Neural cell (in vitro differentiated cells): ENCODE measurements around the gene SMIM36.

ENCODE experiments used
- EP300 ChIP-seq: fragments of 450-650 bp; conservative IDR thresholded peaks from 2 replicates; pipeline ENCODE4 v1.6.1; 2014; ENCODE audit warnings: antibody characterized with exemption, mild to moderate bottlenecking, moderate library complexity; ENCODE audit not compliant: poor library complexity, severe bottlenecking
- EZH2 ChIP-seq: fragments of 200-600, 300-800 bp; shearing (Covaris generic), sonication (generic); IDR thresholded peaks from 2 replicates; pipeline ENCODE4 v1.6.1; 2014; ENCODE audit warnings: antibody characterized with exemption, low read length, borderline replicate concordance, mild to moderate bottlenecking; ENCODE audit not compliant: insufficient read depth, poor library complexity, severe bottlenecking
- MXI1 ChIP-seq: fragments of 450-650 bp; conservative IDR thresholded peaks from 2 replicates; pipeline ENCODE4 v1.6.1; 2014; ENCODE audit warnings: antibody characterized with exemption, mild to moderate bottlenecking; ENCODE audit not compliant: poor library complexity, severe bottlenecking
- POLR2AphosphoS5 ChIP-seq: IDR thresholded peaks from 2 replicates; pipeline ENCODE4 v1.6.1; 2012
- TAF1 ChIP-seq: IDR thresholded peaks from 2 replicates; pipeline ENCODE4 v1.6.1; 2012; ENCODE audit warnings: low read depth
- TF ChIP-seq, protein P1 (sequence below): fragments of 450-650 bp; IDR thresholded peaks from 2 replicates; pipeline ENCODE4 v1.5.1; 2014; ENCODE audit warnings: antibody characterized with exemption, mild to moderate bottlenecking, moderate library complexity; ENCODE audit not compliant: poor library complexity, severe bottlenecking
- TF ChIP-seq, protein P2 (sequence below): IDR thresholded peaks from 2 replicates; pipeline ENCODE4 v1.6.1; 2012; ENCODE audit warnings: borderline replicate concordance

DNA sequence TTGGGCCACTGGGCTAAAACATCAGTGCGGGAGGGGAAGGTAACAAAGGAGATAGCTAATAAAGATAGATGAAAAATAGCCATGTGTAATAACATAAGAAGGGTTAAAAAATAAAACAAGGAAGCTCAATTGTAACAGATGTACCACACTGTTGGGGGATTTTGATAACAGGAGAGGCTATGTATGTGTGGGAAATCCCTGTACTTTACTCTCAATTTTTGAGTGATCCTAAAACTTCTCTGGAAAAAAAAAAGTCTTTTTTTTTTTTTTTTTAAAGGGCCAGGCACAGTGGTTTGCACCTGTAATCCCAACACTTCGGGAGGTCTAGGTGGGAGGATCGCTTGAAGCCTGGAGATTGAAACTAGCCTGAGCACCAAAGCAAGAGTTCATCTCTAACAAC is 87.7 kb downstream of the SMIM36 start:
- TF ChIP-seq, protein P1, sequence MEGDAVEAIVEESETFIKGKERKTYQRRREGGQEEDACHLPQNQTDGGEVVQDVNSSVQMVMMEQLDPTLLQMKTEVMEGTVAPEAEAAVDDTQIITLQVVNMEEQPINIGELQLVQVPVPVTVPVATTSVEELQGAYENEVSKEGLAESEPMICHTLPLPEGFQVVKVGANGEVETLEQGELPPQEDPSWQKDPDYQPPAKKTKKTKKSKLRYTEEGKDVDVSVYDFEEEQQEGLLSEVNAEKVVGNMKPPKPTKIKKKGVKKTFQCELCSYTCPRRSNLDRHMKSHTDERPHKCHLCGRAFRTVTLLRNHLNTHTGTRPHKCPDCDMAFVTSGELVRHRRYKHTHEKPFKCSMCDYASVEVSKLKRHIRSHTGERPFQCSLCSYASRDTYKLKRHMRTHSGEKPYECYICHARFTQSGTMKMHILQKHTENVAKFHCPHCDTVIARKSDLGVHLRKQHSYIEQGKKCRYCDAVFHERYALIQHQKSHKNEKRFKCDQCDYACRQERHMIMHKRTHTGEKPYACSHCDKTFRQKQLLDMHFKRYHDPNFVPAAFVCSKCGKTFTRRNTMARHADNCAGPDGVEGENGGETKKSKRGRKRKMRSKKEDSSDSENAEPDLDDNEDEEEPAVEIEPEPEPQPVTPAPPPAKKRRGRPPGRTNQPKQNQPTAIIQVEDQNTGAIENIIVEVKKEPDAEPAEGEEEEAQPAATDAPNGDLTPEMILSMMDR, result no peak
- no peak for TF ChIP-seq TAF1
- no peak for TF ChIP-seq MXI1
- TF ChIP-seq, protein P2, sequence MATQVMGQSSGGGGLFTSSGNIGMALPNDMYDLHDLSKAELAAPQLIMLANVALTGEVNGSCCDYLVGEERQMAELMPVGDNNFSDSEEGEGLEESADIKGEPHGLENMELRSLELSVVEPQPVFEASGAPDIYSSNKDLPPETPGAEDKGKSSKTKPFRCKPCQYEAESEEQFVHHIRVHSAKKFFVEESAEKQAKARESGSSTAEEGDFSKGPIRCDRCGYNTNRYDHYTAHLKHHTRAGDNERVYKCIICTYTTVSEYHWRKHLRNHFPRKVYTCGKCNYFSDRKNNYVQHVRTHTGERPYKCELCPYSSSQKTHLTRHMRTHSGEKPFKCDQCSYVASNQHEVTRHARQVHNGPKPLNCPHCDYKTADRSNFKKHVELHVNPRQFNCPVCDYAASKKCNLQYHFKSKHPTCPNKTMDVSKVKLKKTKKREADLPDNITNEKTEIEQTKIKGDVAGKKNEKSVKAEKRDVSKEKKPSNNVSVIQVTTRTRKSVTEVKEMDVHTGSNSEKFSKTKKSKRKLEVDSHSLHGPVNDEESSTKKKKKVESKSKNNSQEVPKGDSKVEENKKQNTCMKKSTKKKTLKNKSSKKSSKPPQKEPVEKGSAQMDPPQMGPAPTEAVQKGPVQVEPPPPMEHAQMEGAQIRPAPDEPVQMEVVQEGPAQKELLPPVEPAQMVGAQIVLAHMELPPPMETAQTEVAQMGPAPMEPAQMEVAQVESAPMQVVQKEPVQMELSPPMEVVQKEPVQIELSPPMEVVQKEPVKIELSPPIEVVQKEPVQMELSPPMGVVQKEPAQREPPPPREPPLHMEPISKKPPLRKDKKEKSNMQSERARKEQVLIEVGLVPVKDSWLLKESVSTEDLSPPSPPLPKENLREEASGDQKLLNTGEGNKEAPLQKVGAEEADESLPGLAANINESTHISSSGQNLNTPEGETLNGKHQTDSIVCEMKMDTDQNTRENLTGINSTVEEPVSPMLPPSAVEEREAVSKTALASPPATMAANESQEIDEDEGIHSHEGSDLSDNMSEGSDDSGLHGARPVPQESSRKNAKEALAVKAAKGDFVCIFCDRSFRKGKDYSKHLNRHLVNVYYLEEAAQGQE, result no peak
- TF ChIP-seq POLR2AphosphoS5, result no peak
- no peak for TF ChIP-seq EP300
- TF ChIP-seq EZH2, result no peak
